HG03196 (cell line): ENCODE data around the gene ACOT7.

Experiments used
- ATAC-seq: cut with Tn5 transposase; IDR thresholded peaks from one replicate; pipeline ENCODE4 v1.9.1; 2021; ENCODE audit not compliant: unreplicated experiment

ACOT7 gene

GRCh38 chr1:6294080-6294889 lies 99.3 kb downstream of the ACOT7 start:
- no peak for ATAC-seq

- ATAC-seq = no peak
These were observed 101.5 kb downstream of the ACOT7 start for GRCh38 chr1:6292102-6292501.

GRCh38 chr1:6288665-6289064 lies 104.9 kb downstream of the ACOT7 start:
- no peak for ATAC-seq

GRCh38 chr1:6288026-6288425 lies 105.5 kb downstream of the ACOT7 start:
- no peak for ATAC-seq

- no peak for ATAC-seq
These were observed 106.1 kb downstream of the ACOT7 start for GRCh38 chr1:6287431-6287886.

GRCh38 chr1:6287029-6287428 lies 106.5 kb downstream of the ACOT7 start:
- no peak for ATAC-seq

GRCh38 chr1:6286266-6286665 lies 107.3 kb downstream of the ACOT7 start:
- no peak for ATAC-seq

GRCh38 chr1:6285336-6285735 lies 108.2 kb downstream of the ACOT7 start:
- no peak for ATAC-seq

- ATAC-seq = no peak
These were observed 110.8 kb downstream of the ACOT7 start for GRCh38 chr1:6282577-6283270.

- no peak for ATAC-seq
These were observed 111.8 kb downstream of the ACOT7 start for GRCh38 chr1:6281511-6282402.

- ATAC-seq = no peak
These were observed 112.7 kb downstream of the ACOT7 start for GRCh38 chr1:6280761-6281451.

- ATAC-seq = no peak
These were observed 113.8 kb downstream of the ACOT7 start for GRCh38 chr1:6279613-6280383.

- ATAC-seq = no peak
These were observed 114.5 kb downstream of the ACOT7 start for GRCh38 chr1:6279066-6279465.

- ATAC-seq = no peak
These were observed 115.3 kb downstream of the ACOT7 start for GRCh38 chr1:6278263-6278662.

GRCh38 chr1:6276811-6277555 lies 116.6 kb downstream of the ACOT7 start:
- no peak for ATAC-seq

- ATAC-seq = no peak
These were observed 117.5 kb downstream of the ACOT7 start for GRCh38 chr1:6275826-6276782.

GRCh38 chr1:6274622-6275139 lies 118.9 kb downstream of the ACOT7 start:
- ATAC-seq = no peak

- ATAC-seq = no peak
These were observed 119.5 kb downstream of the ACOT7 start for GRCh38 chr1:6274102-6274501.
